GM23248 (cell line): ENCODE results near the gene EEF2KMT. TPM values are rescaled to one million over a fixed set of nuclear protein-coding genes. Genes with fewer than 3 reads are reported as not detected.
"Not testable (repeated sequence)": the region's sequence is repeated elsewhere in the genome, so short reads cannot be mapped to it uniquely, and the experiment has no call there.

Source experiments
- DNase-seq: peaks from one replicate; pipeline ENCODE4 v3.0.0-alpha.2; 2015
- H2AFZ ChIP-seq: fragments of 200-600 bp; sonication (generic); 2 replicates; pipeline ENCODE4 v1.6.1; 2016; ENCODE audit warnings: antibody characterized with exemption
- H3F3A ChIP-seq: fragments of 200-600 bp; sonication (generic); 2 replicates; pipeline ENCODE4 v1.6.1; 2016; ENCODE audit warnings: mild to moderate bottlenecking, antibody characterized with exemption, mixed run types; ENCODE audit not compliant: insufficient read depth
- H3K27ac ChIP-seq: fragments of 200-600 bp; sonication (generic); 2 replicates; pipeline ENCODE4 v1.5.1; 2016; ENCODE audit warnings: mild to moderate bottlenecking
- H3K27me3 ChIP-seq: fragments of 200-600 bp; sonication (generic); replicated peaks from 2 replicates; pipeline ENCODE4 v1.6.1; 2016; ENCODE audit warnings: mild to moderate bottlenecking; ENCODE audit not compliant: insufficient read depth
- H3K36me3 ChIP-seq: fragments of 200-600 bp; sonication (generic); 2 replicates; pipeline ENCODE4 v1.6.1; 2016; ENCODE audit warnings: low read depth, mild to moderate bottlenecking
- H3K4me1 ChIP-seq: fragments of 200-600 bp; sonication (generic); 2 replicates; pipeline ENCODE4 v1.6.1; 2016; ENCODE audit warnings: mild to moderate bottlenecking; ENCODE audit not compliant: insufficient read depth
- H3K4me2 ChIP-seq: fragments of 200-600 bp; sonication (generic); one replicate; pipeline ENCODE4 v1.6.1; 2016; ENCODE audit warnings: mild to moderate bottlenecking; ENCODE audit not compliant: unreplicated experiment
- H3K4me3 ChIP-seq: fragments of 200-600 bp; sonication (generic); 2 replicates; pipeline ENCODE4 v1.5.1; 2016; ENCODE audit warnings: mild to moderate bottlenecking
- H3K79me2 ChIP-seq: fragments of 200-600 bp; sonication (generic); 2 replicates; pipeline ENCODE4 v1.6.1; 2016; ENCODE audit warnings: mild to moderate bottlenecking; ENCODE audit not compliant: insufficient read depth
- H3K9ac ChIP-seq: fragments of 200-600 bp; sonication (generic); 2 replicates; pipeline ENCODE4 v1.6.1; 2016; ENCODE audit warnings: mild to moderate bottlenecking
- H3K9me2 ChIP-seq: fragments of 200-600 bp; sonication (generic); 2 replicates; pipeline ENCODE4 v1.6.1; 2016; ENCODE audit warnings: mixed run types, mild to moderate bottlenecking, moderate library complexity; ENCODE audit not compliant: insufficient read depth
- H3K9me3 ChIP-seq: fragments of 200-600 bp; sonication (generic); one replicate; pipeline ENCODE4 v1.6.1; 2017; ENCODE audit warnings: low read depth
- H4K20me1 ChIP-seq: fragments of 200-600 bp; sonication (generic); 2 replicates; pipeline ENCODE4 v1.6.0; 2016; ENCODE audit not compliant: insufficient read depth
- EZH2 ChIP-seq: fragments of 200-600 bp; sonication (generic); IDR thresholded peaks from 2 replicates; pipeline ENCODE4 v1.6.1; 2018; ENCODE audit warnings: antibody characterized with exemption, mild to moderate bottlenecking; ENCODE audit not compliant: insufficient read depth, poor library complexity, severe bottlenecking
- EZH2phosphoT487 ChIP-seq: fragments of 200-600 bp; sonication (generic); IDR thresholded peaks from 2 replicates; pipeline ENCODE4 v1.6.1; 2018; ENCODE audit warnings: antibody characterized with exemption, moderate library complexity, mild to moderate bottlenecking, low read depth; ENCODE audit not compliant: insufficient read depth
- WGBS, 2 experiments: methylation state at CpG; one replicate each; pipeline ENCODE4 v1.1.6; 2015 to 2017; ENCODE audit warnings: low lambda C conversion rate in 2 of 2, low coverage in 1 of 2; ENCODE audit errors: missing lambda C conversion rate in 2 of 2; 5-methylcytosine and 5-hydroxymethylcytosine counted together
- in situ Hi-C: fragments of 300-500 bp; cut with MboI; formaldehyde crosslinking; loops from 2 replicates; pipeline ENCODE4 v1.15.0; 2020
- polyA plus RNA-seq: library from polyadenylated mRNA; unstranded; fragments of >200 nt; fragmentation: Nextera tagmentation; extraction: Ambion mirVana; gene quantifications from 2 replicates; pipeline ENCODE4 v1.2.1, GENCODE V29; 2016
- total RNA-seq: library from RNA; depleted of rRNA; stranded (reverse); fragments of >200 nt; shearing (Covaris generic); gene quantifications from 2 replicates; pipeline ENCODE4 v1.2.3, GENCODE V29; 2014

EEF2KMT gene
- total and polyA plus RNA-seq, 2 experiments from 2014 or later, result 11.2 to 16.2 TPM

GRCh38 chr16:5084099-5084731 lies 13.4 kb downstream of the EEF2KMT start:
- H3K4me2 ChIP-seq, H2AFZ ChIP-seq, H3K79me2 ChIP-seq, H3K36me3 ChIP-seq, in situ Hi-C loops, H3K9me2 ChIP-seq, H3F3A ChIP-seq, H4K20me1 ChIP-seq, DNase-seq, H3K9ac ChIP-seq, H3K4me1 ChIP-seq, H3K27me3 ChIP-seq, H3K9me3 ChIP-seq, H3K27ac ChIP-seq, H3K4me3 ChIP-seq: not testable (repeated sequence)
- WGBS, 2 experiments, result 77 to 78% methylated on average over 10 to 11 of the region's 11 CpGs

DNA sequence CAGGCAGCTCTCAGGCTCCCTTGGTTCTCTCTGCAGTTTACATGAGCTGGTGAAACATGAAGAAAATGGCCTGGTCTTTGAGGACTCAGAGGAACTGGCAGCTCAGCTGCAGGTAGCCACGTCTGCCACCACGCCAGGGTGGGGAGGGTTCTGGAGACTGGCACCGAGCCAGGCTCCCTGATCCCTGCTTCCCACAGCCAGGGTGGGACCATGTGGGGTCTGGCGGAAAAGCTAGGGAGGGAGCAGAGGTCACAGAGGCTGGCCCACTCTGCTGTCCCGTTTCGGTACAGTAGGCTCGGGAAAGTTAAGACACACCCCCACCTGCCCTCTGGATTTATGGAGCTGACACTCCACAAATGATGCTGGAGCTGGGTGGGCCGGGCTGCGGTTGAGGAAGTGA lies 13.9 kb downstream of the EEF2KMT start:
- H3K4me2 ChIP-seq, H3K4me3 ChIP-seq, in situ Hi-C loops, H3F3A ChIP-seq, H3K79me2 ChIP-seq, H4K20me1 ChIP-seq, H3K36me3 ChIP-seq, H3K9me2 ChIP-seq, DNase-seq, H3K4me1 ChIP-seq, H3K9ac ChIP-seq, H2AFZ ChIP-seq, H3K27ac ChIP-seq, H3K27me3 ChIP-seq, H3K9me3 ChIP-seq: not testable (repeated sequence)
- 95% methylated on average over 9 of the region's 9 CpGs for WGBS, 2 experiments

DNA sequence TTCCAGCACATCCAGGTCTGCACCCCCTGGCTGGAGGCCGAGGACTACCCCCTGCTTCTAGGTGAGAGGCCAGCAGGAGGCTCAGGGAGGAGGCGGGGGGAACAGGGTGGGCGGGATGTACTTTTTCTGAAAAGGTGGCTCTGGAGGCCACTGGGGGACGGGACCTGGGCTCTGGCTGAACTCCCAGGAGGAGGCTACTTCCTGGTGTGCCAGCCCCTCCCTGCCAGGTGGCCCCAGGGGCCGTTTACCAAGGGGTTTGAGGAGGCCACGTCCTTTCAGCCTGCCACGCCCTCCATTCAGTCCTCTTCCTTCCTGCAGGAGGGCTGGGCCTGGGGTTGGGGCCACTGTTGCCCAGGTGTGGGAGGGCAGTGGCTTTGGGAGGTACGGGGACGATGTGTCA lies 16.6 kb downstream of the EEF2KMT start:
- H3K27ac ChIP-seq, H3K36me3 ChIP-seq, H3K4me3 ChIP-seq, H2AFZ ChIP-seq, H3K27me3 ChIP-seq, H3K79me2 ChIP-seq, DNase-seq, in situ Hi-C loops, H3K4me1 ChIP-seq, H4K20me1 ChIP-seq, H3K9me2 ChIP-seq, H3F3A ChIP-seq, H3K4me2 ChIP-seq, H3K9ac ChIP-seq, H3K9me3 ChIP-seq: not testable (repeated sequence)
- 59 to 78% methylated on average over 5 to 8 of the region's 9 CpGs for WGBS, 2 experiments

- H3K9me2 ChIP-seq, H3K4me2 ChIP-seq, H3K9me3 ChIP-seq, H3K4me1 ChIP-seq, H3K4me3 ChIP-seq, H3K36me3 ChIP-seq, H3K9ac ChIP-seq, H2AFZ ChIP-seq, H3F3A ChIP-seq, H3K27ac ChIP-seq, H3K27me3 ChIP-seq, in situ Hi-C loops, H3K79me2 ChIP-seq, DNase-seq, H4K20me1 ChIP-seq: not testable (repeated sequence)
- WGBS, 2 experiments, result 92 to 93% methylated on average over 7 to 12 of the region's 12 CpGs
Measured at GRCh38 chr16:5080461-5080860, 17.1 kb downstream of the EEF2KMT start.

DNA sequence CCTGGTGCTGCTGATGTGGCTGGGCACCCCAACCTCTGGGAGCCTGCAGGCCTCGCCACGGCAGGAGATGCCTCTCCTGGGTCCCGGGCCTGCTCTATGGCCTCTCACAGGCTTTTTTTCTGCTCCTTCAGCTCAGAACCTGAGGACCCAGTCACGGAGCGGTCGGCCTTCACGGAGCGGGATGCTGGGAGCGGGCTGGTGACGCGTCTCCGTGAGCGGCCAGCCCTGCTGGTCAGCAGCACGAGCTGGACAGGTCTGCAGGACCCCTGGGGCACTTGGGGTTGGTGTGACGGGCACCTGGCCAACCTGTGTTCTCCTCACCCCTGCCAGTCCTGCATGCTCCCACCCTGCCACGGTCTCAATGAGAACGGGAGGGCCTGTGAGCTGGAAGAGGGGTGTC lies 19.0 kb downstream of the EEF2KMT start:
- H3K27ac ChIP-seq, result no peak overlapping the region
- 85 to 87% methylated on average over 17 of the region's 17 CpGs for WGBS, 2 experiments

More for the DNA sequence above, 19.0 kb downstream of the EEF2KMT start:
- Histone ChIP-seq H3K4me1 (peaks cover 1% of the 10 kb centered on the region; the same call in 1 of the 2 replicates), H3K4me2 (no peak overlapping the region), H3K4me3 (no peak overlapping the region), H3F3A (no peaks in the 10 kb centered on the region), H3K9ac (no peak overlapping the region), H3K9me2 (no peaks in the 10 kb centered on the region), H3K9me3 (no peaks in the 10 kb centered on the region), H3K36me3 (no peaks in the 10 kb centered on the region), H4K20me1 (no peaks in the 10 kb centered on the region), H3K27me3 (no peaks in the 10 kb centered on the region), H3K79me2 (peaks cover 18% of the 10 kb centered on the region), H2AFZ (no peak overlapping the region)
- DNase-seq, result no peak
- no peak for TF ChIP-seq EZH2phosphoT487
- TF ChIP-seq EZH2, result no peak
- in situ Hi-C loops, result no loop called here
